Measurements from ENCODE around the gene ZNF536.

GRCh38 chr19:30552593-30552992, 180.4 kb downstream of the ZNF536 start:
- TF ChIP-seq, protein P1, sequence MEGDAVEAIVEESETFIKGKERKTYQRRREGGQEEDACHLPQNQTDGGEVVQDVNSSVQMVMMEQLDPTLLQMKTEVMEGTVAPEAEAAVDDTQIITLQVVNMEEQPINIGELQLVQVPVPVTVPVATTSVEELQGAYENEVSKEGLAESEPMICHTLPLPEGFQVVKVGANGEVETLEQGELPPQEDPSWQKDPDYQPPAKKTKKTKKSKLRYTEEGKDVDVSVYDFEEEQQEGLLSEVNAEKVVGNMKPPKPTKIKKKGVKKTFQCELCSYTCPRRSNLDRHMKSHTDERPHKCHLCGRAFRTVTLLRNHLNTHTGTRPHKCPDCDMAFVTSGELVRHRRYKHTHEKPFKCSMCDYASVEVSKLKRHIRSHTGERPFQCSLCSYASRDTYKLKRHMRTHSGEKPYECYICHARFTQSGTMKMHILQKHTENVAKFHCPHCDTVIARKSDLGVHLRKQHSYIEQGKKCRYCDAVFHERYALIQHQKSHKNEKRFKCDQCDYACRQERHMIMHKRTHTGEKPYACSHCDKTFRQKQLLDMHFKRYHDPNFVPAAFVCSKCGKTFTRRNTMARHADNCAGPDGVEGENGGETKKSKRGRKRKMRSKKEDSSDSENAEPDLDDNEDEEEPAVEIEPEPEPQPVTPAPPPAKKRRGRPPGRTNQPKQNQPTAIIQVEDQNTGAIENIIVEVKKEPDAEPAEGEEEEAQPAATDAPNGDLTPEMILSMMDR (IDR thresholded peaks at IDR 0.05) = no peak
- TF ChIP-seq POLR2A (IDR thresholded peaks at IDR 0.05) = no peak

All from Peyer's patch (tissue), 4 donors.